GM06990 (cell line): Measurements from ENCODE around the gene ACKR4.
"Not testable (repeated sequence)": the region's sequence is repeated elsewhere in the genome, so short reads cannot be mapped to it uniquely, and the experiment has no call there.

Source experiments
- DNase-seq: peaks from one replicate; pipeline ENCODE4 v3.0.0-alpha.2; 2011; ENCODE audit not compliant: insufficient read length; ENCODE audit errors: extremely low read depth
- H3K27me3 ChIP-seq: replicated peaks from 2 replicates; pipeline ENCODE4 v1.6.0; 2011; ENCODE audit warnings: low read length; ENCODE audit not compliant: control insufficient read depth, insufficient read depth
- H3K36me3 ChIP-seq: 2 replicates; pipeline ENCODE4 v1.5.1; 2011; ENCODE audit warnings: low read length; ENCODE audit not compliant: control insufficient read depth, insufficient read depth
- H3K4me3 ChIP-seq: replicated peaks from 2 replicates; pipeline ENCODE4 v1.5.1; 2011; ENCODE audit warnings: low read depth, mild to moderate bottlenecking, control low read depth, low read length
- CTCF ChIP-seq: IDR thresholded peaks from 2 replicates; pipeline ENCODE4 v1.5.1; 2011; ENCODE audit warnings: low read length, control low read depth, mild to moderate bottlenecking, inconsistent platforms; ENCODE audit not compliant: insufficient read depth, poor library complexity, severe bottlenecking

Gene ACKR4

GRCh38 chr3:132554437-132554836 lies 42.6 kb upstream of the ACKR4 start:
- no peak for TF ChIP-seq CTCF
- Histone ChIP-seq H3K36me3 (no peaks in the 10 kb centered on the region), H3K27me3 (no peaks in the 10 kb centered on the region), H3K4me3 (no peak overlapping the region)
- no peak for DNase-seq

DNA sequence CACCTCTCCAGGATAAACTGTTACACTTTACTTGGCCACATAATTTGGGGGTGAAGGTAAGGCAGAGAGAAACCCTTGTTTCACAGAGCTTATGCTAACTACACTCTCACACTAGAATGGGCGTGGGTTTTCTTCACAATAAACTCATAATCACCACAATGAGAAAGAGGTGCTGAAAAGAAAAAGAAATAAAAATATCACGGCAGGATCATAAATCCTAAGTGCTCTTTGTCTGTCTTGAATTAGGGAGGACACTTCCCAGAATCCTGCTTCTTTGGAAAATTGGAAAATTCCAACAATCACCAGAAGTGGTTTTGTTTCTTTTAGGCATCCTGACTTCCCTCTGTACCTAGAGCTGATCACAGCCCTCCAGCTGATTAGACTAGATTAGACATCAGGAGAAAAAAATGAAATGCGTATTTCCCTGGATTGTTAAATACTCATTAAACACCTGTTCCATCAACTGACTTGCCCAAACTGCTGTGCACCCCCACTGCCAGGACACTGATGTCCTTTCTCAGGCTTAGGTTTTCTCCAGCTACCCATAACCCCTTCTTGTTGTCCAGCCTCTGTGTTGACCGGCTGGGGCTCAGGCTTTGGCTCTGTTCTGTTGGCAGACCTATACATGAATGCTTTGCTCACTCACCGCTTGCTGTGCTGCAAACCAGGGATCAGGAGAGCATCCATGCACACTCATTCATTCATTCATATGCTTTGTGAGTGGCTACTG lies 41.6 kb upstream of the ACKR4 start:
- no peak for TF ChIP-seq CTCF

DNA sequence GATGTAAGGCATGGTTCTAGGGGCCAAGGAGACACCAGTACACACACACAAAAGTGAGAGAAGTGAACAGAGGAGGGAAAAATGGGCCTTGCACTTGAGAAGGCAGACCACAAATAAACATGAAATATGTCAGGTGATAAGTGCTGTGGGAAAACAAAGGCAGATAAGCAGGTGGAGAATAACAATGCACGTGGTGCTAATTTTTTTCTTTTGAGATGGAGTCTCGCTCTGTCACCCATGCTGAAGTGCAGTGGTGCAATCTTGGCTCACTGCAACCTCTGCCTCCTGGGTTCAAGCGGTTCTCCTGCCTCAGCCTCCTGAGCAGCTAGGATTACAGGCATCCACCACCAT lies 41.1 kb upstream of the ACKR4 start:
- not testable (repeated sequence) for H3K36me3 ChIP-seq, H3K27me3 ChIP-seq, H3K4me3 ChIP-seq, DNase-seq

More for the DNA sequence above, 41.6 kb upstream of the ACKR4 start:
- H3K4me3 ChIP-seq = no peak overlapping the region
- no peaks in the 10 kb centered on the region; the same call in 1 of the 2 replicates for H3K36me3 ChIP-seq
- no peak for DNase-seq
- no peaks in the 10 kb centered on the region for H3K27me3 ChIP-seq

DNA sequence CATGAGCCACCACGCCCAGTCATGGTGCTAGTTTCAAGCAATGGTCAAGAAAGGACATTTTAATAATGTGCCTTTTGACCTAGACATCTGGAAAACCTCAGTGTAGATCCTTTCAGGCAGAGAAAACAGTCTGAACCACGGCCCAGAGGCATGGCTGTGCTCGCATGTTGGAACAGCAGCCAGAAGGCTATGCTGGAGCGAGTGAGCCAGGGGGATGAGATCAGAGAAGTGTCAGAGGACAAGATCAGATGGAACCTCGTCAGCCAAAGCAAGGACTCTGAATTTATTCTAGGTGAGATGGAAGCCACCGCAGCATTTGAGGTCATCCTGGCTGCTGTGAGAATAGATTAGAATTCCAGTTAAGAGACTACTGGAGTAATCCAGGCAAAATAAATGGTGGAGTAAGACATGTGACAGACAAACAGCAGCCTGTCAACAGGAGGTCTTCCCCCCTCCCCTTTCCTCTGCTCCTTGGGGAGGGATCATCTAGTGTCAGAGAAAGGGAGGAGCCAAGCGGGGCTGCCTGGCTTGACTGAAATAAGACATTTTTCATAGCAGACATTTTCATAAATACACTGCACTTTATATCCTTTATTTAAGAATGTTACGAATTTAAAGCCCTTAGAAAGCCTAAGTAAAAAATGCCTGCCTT lies 40.4 kb upstream of the ACKR4 start:
- DNase-seq = no peak
- H3K4me3 ChIP-seq = no peak overlapping the region
- TF ChIP-seq CTCF = no peak
- H3K36me3 ChIP-seq = no peaks in the 10 kb centered on the region; the same call in 1 of the 2 replicates
- no peaks in the 10 kb centered on the region for H3K27me3 ChIP-seq

DNA sequence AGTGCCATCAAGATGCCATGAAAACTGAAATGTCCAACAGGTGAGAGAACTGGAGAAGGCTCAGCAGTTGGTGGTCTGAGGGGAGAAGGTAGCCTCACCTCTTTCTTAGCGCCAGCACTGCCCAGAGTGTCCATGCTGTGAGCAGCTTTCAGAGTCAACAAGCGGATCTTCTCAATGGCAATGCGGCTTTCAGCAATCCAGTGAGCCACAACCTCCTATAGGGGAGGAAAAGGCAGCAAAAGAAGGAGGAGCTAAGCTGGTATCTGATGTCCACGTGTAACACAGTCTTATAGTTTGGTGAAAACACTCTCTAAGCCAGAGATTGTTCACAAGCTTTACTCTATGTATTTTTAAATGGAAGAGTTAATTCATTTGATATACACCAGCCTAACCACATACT lies 36.1 kb upstream of the ACKR4 start:
- Histone ChIP-seq H3K36me3 (no peaks in the 10 kb centered on the region; the same call in none of the 2 replicates), H3K27me3 (no peaks in the 10 kb centered on the region), H3K4me3 (no peak overlapping the region)
- no peak for DNase-seq
- TF ChIP-seq CTCF = no peak

GRCh38 chr3:132563420-132564069 lies 33.5 kb upstream of the ACKR4 start:
- Histone ChIP-seq H3K4me3 (no peak overlapping the region), H3K36me3 (no peaks in the 10 kb centered on the region; the same call in none of the 2 replicates), H3K27me3 (no peaks in the 10 kb centered on the region)
- DNase-seq = no peak
- TF ChIP-seq CTCF = no peak
